Astrocyte (in vitro differentiated cells and primary cell): ENCODE measurements around the gene CNTN1.

Source experiments
- EZH2 ChIP-seq: IDR thresholded peaks from 2 replicates; pipeline ENCODE4 v1.6.1; 2012; ENCODE audit warnings: mild to moderate bottlenecking, low read length, inconsistent platforms; ENCODE audit not compliant: insufficient read depth
- TF ChIP-seq, protein P1 (sequence below): IDR thresholded peaks from 2 replicates; pipeline ENCODE4 v1.5.1; 2011; ENCODE audit warnings: low read depth, mild to moderate bottlenecking, inconsistent platforms, low read length, moderate library complexity; ENCODE audit not compliant: insufficient read depth

DNA sequence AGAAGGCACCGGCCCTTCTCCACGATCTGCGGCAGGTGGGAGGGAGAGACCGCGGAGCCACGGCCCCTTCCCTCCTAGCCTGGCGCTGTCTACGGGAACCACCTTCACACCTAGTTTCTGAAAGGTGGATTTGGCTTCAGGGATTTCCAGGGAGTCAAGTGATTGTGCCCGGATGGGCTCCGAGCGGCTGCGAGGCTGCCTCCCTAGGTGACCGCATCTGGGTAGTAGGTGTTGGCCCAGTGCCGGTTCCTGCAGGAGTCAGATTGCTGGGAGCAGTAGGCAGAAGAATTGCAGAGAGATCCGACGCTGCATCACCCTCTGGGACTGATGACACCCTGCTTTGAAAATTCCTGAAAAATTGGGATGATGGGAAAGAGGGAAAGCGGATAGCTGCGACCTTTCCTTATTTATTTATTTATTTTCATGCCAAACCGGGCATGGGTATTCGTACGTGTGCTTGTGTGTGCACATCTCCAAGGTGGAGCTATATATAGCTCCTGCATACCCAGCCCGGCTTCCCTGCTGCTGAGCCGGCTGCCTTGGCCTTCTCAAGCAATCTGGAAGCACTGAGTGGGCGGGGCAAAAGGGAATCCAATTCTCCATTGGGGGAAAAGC lies 1.1 kb downstream of the CNTN1 start:
- TF ChIP-seq, protein P1, sequence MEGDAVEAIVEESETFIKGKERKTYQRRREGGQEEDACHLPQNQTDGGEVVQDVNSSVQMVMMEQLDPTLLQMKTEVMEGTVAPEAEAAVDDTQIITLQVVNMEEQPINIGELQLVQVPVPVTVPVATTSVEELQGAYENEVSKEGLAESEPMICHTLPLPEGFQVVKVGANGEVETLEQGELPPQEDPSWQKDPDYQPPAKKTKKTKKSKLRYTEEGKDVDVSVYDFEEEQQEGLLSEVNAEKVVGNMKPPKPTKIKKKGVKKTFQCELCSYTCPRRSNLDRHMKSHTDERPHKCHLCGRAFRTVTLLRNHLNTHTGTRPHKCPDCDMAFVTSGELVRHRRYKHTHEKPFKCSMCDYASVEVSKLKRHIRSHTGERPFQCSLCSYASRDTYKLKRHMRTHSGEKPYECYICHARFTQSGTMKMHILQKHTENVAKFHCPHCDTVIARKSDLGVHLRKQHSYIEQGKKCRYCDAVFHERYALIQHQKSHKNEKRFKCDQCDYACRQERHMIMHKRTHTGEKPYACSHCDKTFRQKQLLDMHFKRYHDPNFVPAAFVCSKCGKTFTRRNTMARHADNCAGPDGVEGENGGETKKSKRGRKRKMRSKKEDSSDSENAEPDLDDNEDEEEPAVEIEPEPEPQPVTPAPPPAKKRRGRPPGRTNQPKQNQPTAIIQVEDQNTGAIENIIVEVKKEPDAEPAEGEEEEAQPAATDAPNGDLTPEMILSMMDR, result no peak
- no peak for TF ChIP-seq EZH2
